ENCODE measurements around the gene OR2AT4.

- no peak for TF ChIP-seq CBX5 (IDR thresholded peaks at IDR 0.05; ENCODE audit: low read depth, low read length)
- no peak for TF ChIP-seq CEBPB (IDR thresholded peaks at IDR 0.05; ENCODE audit: low read depth, low read length)
- TF ChIP-seq, protein P1, sequence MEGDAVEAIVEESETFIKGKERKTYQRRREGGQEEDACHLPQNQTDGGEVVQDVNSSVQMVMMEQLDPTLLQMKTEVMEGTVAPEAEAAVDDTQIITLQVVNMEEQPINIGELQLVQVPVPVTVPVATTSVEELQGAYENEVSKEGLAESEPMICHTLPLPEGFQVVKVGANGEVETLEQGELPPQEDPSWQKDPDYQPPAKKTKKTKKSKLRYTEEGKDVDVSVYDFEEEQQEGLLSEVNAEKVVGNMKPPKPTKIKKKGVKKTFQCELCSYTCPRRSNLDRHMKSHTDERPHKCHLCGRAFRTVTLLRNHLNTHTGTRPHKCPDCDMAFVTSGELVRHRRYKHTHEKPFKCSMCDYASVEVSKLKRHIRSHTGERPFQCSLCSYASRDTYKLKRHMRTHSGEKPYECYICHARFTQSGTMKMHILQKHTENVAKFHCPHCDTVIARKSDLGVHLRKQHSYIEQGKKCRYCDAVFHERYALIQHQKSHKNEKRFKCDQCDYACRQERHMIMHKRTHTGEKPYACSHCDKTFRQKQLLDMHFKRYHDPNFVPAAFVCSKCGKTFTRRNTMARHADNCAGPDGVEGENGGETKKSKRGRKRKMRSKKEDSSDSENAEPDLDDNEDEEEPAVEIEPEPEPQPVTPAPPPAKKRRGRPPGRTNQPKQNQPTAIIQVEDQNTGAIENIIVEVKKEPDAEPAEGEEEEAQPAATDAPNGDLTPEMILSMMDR (IDR thresholded peaks at IDR 0.05; ENCODE audit: control extremely low read depth in 1 of 3, insufficient read depth in 1 of 3, low read depth in 1 of 3, low read length in 3 of 3): no peak
- TF ChIP-seq RFX5 (IDR thresholded peaks at IDR 0.05; ENCODE audit: borderline replicate concordance, low read depth, low read length): no peak
- TF ChIP-seq, protein P2, sequence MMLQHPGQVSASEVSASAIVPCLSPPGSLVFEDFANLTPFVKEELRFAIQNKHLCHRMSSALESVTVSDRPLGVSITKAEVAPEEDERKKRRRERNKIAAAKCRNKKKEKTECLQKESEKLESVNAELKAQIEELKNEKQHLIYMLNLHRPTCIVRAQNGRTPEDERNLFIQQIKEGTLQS (IDR thresholded peaks at IDR 0.05; ENCODE audit: insufficient read depth, low read depth, low read length): no peak
- no peak for TF ChIP-seq TAF1 (IDR thresholded peaks at IDR 0.05; ENCODE audit: low read depth, low read length)
- no peak for TF ChIP-seq POLR2A (IDR thresholded peaks at IDR 0.05; ENCODE audit: control extremely low read depth in 1 of 2, low read depth in 2 of 2, low read length in 2 of 2)
- TF ChIP-seq JUND (IDR thresholded peaks at IDR 0.05; ENCODE audit: low read length): no peak
- TF ChIP-seq ZNF274 (IDR thresholded peaks at IDR 0.05; ENCODE audit: borderline replicate concordance, extremely low read depth, low read length): no peak
- TF ChIP-seq E2F6 (IDR thresholded peaks at IDR 0.05): no peak
Observed at GRCh38 chr11:75066061-75066460, 30.6 kb downstream of the OR2AT4 start.
